ENCODE results near the gene TSPYL1.
A peak's percentile ranks its signal among the peaks of the same experiment; 100 is the strongest.
"Not testable (repeated sequence)": the region's sequence is repeated elsewhere in the genome, so short reads cannot be mapped to it uniquely, and the experiment has no call there.

Gene TSPYL1

DNA sequence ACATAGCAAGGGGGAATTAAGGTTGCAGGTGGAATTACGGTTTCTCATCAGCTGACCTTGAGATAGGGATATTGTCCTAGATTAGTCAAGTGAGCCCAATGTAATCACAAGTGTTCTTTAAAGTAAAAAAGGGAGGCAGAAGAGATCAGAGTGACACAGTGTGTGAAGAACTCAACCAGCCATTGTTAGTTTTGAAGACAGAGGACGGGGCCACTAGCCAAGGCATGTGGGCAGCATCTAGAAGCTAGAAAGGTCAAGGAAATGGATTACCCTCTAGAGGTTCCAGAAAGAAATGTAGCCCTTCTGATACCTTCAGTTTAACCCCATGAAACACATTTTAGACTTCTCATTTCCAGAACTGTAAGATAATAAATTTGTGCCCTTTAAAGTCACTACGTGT, 18.5 kb upstream of the TSPYL1 start:
- no peak for DNase-seq (ENCODE audit: low read depth, low spot score)

DNA sequence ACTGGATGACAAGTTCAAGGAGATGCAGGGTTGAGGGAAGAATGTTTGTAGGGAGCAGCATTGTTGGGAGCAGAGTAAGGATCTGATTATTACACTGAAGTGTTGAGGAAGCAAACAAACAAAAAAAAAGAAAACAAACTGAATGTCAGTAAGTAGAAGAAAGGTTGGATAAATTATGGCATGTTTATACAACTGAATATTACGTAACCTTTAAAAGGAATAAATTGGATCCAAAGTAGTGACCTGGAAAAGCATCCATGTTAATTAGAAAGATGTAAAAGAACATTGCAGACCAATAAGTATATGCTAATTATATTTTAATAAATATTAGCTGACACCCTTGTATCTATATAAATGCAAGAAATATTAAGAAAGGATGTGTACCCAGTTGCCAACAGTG, 12.8 kb upstream of the TSPYL1 start:
- no peak for DNase-seq (ENCODE audit: low read depth, low spot score)

DNA sequence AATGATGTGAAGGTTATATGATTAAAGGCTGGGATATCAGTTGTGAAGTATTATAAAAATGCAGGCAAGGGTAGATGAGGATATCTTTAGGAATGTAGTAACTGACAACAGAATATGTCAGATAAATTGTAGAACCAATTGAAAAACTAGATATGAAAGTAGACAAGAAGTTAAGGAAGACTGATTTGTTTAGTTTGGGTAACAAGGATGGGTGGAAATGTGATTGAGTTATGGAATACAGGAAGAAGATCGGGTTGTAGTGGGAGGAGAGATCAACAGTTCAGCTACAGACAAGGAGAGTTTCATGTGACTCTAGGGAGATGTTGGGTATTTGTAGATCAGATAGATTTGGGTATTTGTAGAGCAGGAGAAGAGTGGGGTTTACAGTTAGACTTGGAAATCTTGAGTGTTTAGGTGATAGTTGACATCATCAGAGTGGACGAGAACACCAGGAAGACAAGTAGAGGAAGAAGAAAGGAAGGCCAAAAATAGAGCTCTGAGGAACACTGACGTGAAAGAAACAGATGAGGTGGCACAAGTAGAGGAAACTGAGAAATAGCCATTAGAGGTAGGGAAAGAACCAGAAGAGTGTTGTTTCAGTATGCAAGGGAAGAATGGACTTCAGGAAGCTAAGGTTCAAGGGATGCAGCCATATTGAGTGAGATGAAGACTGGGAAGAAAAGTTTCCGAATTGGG, 12.1 kb upstream of the TSPYL1 start:
- DNase-seq (ENCODE audit: low read depth, low spot score) = no peak

DNA sequence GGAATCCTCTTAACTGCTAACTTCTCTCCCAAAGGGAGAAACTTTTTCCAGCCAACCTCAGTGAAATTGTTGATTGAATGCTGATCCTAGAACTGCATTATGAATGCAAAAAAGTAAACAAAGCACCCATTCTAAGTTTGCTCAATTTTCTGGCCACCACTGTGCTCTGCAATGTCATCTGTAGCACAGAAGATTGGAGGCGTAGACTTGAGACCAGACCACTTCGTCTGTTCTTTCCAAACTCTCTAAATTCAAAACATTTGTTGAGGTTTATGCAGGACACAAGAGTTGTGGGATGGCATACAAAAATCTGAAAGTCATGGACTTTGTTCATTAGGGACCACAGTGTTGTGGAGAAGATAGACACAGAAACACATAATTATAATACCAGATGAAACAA, 11.1 kb upstream of the TSPYL1 start:
- no peak for DNase-seq (ENCODE audit: low read depth, low spot score)

DNA sequence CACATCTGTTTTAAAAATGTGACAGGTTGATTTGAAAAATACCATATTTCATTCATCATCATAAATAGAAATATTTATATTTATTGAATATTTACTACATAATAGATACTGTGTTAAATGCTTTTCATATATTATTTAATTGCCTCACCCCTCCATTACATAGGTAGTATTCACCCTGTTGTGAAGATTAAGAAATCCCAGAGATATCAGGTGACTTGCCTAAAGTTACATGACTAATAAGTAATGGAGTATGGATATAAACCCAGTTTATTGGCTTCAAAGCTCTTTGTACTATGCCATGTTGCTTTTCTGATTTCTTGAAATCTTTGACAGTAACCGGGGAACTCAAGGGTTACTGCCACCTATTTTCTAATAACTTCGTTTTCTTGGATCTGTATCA, 10.1 kb upstream of the TSPYL1 start:
- no peak for DNase-seq (ENCODE audit: low read depth, low spot score)

DNA sequence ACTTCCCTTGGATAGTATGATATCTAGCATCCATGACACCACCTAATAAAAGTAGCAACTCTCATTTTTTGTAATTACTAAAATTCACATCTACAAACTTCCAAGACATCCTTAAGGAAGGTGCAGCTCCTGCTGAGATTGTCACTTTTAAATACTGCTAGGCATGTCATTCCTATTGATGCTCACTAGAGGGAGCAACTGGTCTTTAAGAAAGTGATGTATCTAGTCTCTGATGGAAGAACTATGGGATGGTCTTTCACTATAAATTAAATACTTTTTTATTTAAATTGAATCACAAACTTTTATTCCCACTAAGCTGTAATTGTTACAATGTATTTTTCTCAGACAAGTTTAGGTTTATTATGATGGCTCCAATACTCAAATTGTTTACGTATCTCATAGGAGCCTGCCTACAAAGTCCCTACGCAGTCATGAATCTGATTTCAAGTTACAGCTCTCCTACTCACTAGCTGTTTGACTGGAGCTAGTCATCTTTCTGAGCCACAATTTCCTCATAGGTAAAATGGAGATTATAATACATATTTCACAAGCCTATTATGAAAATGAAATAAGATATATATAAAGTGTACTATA, 8.1 kb upstream of the TSPYL1 start:
- DNase-seq (ENCODE audit: low read depth, low spot score) = peak; percentile 60

DNA sequence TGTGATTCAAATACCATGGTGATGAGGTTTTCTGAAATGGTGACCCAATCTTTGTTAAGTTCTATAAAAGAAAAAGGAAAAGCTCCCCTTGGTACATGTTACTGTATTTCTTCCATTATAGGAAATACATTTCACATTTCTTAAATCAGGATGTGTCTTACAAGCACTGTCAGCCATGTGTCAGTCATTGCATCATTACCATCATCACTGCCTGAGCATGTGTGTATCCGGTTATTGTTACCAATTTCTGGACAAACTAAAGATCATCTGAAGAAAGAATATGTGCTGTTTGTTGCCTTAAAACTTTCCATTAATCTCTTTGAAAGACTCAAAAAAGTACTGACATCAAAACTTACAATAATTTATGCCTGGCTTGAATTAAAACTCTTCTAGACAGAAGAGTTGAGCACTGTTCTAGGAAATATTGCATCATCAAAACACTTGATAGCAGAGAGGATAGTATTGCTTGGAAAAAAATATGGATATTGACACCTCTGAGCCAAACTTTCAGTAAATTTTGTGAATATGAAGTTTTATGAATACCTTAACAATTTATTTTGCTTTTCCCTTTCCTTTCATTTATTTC, 7.1 kb upstream of the TSPYL1 start:
- no peak for DNase-seq (ENCODE audit: low read depth, low spot score)

DNA sequence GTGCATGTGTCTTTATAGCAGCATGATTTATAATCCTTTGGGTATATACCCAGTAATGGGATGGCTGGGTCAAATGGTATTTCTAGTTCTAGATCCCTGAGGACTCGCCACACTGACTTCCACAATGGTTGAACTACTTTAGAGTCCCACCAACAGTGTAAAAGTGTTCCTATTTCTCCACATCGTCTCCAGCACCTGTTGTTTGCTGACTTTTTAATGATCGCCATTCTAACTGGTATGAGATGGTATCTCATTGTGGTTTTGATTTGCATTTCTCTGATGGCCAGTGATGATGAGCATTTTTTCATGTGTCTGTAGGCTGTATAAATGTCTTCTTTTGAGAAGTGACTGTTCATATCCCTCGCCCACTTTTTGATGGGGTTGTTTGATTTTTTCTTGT, 5.3 kb upstream of the TSPYL1 start:
- not testable (repeated sequence) for DNase-seq (ENCODE audit: low read depth, low spot score)

DNA sequence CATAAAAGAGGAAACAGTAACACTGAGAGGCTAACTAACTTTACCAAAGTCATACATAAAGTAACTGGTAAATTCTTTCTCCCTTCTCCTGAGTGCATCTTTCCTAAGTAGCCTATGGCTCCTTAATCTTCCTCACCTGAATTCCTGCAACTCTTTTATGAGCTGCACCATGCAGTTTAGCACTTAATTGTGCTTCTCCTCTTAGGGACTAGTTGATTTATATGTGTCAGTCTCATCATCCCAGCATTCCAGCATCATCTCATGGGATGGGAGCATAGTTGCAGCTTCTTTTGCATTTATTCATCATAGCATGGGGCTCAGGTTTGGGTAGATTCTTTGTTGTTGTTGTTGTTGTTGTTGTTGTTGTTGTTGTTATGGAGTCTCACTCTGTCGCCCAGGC, 3.5 kb upstream of the TSPYL1 start:
- no peak for DNase-seq (ENCODE audit: low read depth, low spot score)

DNA sequence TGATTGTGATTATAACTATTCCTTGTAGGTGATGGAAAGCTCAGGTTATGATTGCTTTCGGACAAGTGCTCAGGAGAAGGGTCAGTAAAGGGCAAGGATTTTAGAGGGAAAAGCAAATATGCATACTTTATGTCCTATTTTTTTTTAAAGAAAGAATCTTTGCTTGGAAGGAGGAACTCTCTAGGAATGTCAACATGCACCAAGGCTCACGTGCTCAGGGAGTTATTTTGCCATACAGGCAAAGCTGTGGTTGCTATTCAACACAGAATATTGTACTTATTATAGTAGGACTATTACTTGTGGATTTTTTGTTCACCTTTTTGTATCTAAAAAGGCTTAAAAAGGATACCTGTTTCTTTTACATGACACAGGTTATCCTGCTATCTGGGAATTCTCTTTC, 3.0 kb upstream of the TSPYL1 start:
- no peak for DNase-seq (ENCODE audit: low read depth, low spot score)

DNA sequence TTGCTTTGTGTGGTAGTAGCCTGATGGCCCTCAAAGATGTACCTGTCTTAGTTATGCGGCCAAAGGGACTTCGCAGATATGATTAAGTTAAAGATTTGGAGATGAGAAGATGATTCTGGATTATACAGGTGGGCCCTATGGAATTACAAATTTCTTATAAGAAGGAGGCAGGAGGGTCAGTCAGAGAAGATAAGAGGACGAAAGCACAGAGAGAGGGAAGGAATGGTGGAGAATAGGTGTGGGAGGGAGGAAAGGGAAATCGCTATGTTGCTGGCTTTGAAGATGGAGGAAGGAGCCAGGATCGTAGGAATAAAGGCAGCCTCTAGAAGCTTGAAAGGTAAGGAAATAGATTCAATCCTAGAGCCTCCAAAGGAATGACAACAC, 1.2 kb upstream of the TSPYL1 start:
- no peak for DNase-seq (ENCODE audit: low read depth, low spot score)

DNA sequence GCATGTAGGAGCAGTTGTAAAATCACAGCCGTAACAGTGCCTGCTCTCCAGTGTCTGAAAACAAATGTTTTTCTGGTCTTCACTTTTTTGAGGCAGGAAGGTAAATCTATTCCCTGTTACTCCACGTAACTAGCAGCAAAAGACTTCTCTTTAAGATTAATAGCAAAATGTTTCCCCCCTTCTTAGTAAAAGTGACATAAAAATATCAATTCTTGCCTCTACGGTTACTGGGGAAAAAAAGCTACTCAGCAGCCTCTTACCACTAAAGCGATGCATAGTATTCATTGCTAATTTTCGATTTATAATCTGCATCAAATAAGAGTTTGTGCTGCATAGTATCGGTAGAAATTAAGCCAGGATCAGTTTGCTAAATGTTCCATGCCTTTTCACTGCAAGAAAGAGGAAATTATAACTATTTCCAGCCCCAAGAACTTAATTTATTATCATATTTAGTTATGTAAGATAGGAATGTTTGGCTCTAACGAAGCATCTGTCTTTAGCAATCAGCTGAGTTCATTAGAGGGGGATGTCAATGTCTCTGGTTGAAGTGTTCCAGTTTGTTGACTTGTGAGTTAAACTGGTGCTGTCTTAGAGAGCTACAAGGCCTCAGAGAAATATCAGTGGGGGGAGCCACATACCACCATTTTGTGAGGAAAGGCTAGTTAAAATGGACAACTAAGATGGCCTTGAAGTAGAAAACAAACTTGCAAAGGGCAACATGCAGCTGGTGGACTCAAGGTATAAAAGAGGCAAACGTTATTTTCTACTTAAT, 617 bp upstream of the TSPYL1 start:
- peak; percentile 26 for DNase-seq (ENCODE audit: low read depth, low spot score)

DNA sequence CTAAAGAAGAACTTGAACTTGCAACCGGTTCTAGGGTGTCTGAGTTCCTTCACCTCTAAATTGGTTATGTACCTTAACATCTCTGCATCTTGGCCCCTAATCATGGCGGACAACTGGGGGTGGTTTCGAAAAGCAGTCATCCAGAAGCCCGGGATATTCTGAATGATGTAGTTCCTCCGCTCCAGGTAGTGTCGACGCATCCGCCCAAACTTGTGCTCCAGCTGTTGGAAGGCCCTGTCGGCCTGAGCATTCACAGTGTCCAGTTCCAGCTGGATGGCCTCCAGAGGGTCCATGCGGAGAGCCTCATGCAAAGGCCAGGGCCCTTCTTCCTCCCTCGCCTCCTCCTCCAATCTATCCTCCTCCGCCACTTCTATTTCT, 887 bp downstream of the TSPYL1 start:
- DNase-seq (ENCODE audit: low read depth, low spot score) = no peak

DNA sequence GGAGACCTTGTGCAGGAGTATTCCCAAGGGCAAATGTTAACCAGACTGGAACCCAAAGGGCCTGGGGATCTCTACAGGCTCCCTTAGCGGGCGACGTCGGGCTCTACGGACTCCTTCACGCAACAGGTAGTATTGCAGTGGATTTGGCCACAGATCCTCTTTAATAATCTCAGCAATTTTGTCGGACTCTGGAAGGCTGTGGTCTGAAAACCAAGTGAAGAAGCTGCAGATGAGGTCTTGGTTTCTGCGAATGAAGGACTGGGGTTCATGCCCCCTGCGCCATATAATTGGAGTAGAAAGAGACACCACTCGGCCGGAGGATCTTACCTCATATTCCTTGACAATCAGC, 1.3 kb downstream of the TSPYL1 start:
- DNase-seq (ENCODE audit: low read depth, low spot score) = no peak

DNA sequence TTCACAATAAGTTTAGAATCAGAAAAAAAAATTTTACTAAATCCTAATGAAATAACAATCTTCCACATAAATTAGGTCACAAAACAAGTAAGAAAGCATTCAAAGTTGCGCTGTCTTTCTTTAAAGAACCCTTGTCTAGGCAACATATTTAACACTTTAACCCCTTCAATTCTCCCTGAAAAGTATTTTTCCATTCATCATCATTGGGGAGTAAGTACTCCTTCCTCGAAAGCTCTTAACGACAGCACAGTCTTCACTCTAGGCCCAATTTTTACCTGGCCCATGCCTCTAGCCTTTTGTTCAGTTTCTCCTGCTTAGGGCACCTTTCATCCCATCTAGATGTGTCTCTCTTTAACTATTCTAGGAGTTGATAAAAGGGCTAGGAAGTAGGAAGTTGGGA, 2.6 kb downstream of the TSPYL1 start:
- no peak for DNase-seq (ENCODE audit: low read depth, low spot score)

DNA sequence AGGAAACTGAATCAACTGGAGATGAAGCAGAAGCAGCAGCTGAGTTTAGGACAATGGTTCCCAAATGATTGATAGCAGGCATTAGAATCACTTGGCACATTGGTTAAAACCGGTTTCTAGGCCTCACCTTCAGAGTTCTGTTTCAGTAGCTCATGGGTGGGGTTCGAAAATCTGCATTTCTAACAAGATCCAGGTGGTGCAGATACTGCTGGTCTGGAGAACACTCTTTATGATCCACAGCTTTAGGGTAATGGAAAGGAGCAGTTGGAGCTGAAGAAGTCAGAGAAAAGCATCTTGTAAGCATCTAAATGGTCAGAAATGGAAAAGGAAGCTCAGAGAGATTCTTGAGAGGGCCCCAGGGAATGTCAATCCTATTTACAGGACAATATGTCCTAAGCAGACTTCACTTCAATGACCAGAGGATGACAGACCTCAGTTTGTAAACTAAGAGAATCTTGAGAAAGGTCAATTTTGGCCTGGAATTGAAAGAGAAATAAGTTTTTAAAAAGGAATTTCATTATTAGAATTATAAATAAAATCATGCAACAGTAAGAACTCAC, 8.5 kb downstream of the TSPYL1 start:
- DNase-seq (ENCODE audit: low read depth, low spot score) = no peak

DNA sequence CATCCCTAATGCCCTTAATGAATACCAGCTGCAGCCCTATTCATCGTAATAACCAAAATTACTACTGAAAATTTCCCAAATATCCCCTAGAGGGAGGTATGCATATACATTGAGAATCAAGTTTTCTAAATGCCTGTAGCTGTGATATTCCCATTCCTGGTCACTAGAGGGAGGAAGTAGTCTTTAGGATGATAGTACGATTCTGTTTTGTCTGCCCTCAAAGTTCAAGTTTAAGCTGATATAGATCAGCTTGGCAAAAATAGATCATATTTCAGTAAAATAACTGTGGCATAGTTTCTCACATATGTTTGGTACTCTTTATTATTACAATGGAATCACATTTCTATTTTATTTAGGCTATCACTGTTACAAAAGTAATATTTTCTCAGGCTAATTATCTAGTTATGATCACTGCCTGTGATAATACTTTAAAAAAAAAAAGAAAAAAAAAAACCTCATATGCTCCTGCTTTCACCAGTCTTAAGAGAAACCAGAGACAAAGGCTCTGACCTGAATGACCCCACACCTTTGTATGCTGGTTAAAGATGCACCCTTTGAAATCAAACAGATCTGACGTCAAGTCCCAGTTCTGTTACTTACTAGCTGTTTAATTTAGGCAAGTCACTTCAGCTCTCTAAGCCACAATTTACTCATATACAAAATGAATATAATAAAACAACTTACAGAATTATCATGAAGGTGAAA, 11.0 kb downstream of the TSPYL1 start:
- peak; percentile 76 for DNase-seq (ENCODE audit: low read depth, low spot score)

DNA sequence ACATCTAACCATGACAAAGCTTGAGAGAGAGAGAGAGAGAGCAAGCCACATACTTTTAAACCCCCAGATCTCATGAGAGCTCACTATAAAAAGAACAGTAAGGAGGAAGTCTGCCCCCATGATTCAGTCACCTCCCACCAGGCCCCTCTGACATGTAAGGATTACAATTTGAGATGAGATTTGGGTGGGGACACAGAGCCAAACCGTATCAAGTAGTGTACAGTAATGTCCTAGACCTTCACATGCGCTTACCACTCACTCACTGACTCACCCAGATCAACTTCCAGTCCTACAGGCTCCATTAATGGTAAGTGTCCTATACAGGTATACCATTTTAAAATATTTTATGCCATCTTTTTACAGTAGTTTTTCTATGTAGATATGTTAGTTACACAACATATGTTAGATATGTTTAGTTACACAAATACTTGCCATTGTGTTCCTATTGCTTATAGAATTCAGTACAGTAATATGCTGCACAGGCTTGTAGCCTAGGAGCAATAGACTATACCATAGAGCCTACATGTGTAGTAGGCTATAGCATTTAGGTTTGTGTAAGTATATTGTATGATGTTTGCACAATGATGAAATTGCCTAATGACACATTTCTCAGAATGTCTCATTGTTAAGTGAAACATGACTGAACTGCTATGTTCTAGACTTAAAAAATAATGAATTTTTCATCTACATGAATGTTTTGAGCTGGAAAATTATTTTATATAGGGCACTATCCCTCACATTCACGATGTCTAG, 11.7 kb downstream of the TSPYL1 start:
- no peak for DNase-seq (ENCODE audit: low read depth, low spot score)

DNA sequence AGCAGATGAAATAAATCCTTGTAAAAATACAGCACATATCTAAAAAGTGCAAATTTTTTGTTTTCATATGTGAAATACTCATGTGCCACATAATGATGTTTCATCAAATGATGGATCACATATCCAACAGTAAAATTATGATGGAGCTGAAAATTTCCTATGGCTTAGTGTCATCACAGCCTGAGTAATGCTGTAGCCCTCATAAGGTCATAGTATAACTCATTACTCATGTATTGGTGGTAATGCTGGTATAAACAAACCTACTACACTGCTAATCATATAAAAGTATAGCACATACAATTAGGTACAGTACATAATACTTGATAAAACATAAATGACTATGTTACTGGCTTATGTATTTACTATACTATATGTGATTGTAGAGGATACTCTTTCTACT, 12.9 kb downstream of the TSPYL1 start:
- no peak for DNase-seq (ENCODE audit: low read depth, low spot score)

DNA sequence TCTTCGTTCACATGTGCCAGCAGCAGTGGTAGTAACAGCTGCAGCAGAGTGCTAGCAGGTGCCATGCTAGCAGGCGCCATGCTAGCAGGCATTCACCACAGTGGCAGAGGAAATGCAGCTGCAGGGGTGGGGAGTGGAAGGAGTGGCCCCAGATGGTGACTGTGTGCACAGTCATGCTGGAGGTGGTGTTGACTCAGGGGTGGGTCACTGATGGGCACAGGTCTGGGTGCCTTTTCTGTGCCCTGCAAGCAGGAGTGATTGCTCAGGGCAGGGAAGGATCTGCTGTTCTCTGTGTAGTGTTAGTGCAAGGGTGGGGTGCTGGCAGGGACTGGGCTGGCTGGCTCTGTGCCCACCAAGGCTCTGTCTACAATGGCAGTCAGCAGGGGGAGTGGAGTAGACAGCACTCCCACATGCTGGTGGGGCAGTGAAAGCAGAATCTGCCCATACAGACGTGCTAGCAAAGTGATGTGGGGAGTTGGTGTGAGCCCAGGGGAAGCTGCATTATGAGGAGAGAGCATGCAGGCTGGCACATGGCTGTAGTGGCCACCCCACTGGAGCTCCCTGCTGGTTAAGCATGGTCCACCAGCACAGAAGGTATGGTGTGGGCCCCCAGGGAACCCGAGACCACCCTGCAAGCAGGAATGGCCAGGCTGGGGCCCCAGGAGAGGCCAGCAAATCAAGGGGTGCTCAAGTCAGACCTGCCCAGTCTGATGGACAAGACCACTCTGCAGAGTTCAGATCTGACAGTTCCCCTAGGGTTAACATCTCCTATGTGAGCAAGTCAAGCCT, 14.5 kb downstream of the TSPYL1 start:
- DNase-seq (ENCODE audit: low read depth, low spot score) = no peak

Measured in astrocyte of the hippocampus (primary cell).